NT2/D1 (cell line): ENCODE measurements around the gene ELK3.

Experiments
- SUZ12 ChIP-seq: IDR thresholded peaks from 2 replicates; pipeline ENCODE4 v1.6.1; 2011; ENCODE audit not compliant: insufficient read length, insufficient read depth; ENCODE audit errors: extremely low read depth
- ZNF274 ChIP-seq: IDR thresholded peaks from 2 replicates; pipeline ENCODE4 v1.6.1; 2011; ENCODE audit warnings: mild to moderate bottlenecking, low read depth, low read length

GRCh38 chr12:96194971-96195844 lies 1.0 kb downstream of the ELK3 start:
- TF ChIP-seq ZNF274 (no peak), SUZ12 (no peak)
